ENCODE measurements around the gene LRRC71. TPM values are rescaled to one million over a fixed set of nuclear protein-coding genes. Genes with fewer than 3 reads are reported as not detected.

The LRRC71 gene
- total and polyA plus RNA-seq, 10 of the 15 experiments (the other 5 are each of a cell fraction or from before 2014, with no cell fraction given): not detected

GRCh38 chr1:156938813-156939212 is 18.4 kb downstream of the LRRC71 start:
- CTCF ChIA-PET: interaction anchor here (1.4 kb wide), 1 partner anchor 100 kb away, joined by 6 read pairs; no protein-coding TSS in a partner anchor

GRCh38 chr1:156939786-156940334 is 19.4 kb downstream of the LRRC71 start:
- FAIRE-seq (no peak), DNase-seq (ENCODE audit: low read depth, low spot score) (no peak), ATAC-seq (no peak)
- 42% methylated on average over 13 of the region's 13 CpGs for WGBS (ENCODE audit: insufficient coverage, insufficient replicate concordance, low lambda C conversion rate, missing lambda C conversion rate)
- ChIA-PET CTCF (interaction anchor here (1.1 to 1.4 kb wide), 3 partner anchors 101 to 134 kb away, joined by 3 to 6 read pairs (median 4); no protein-coding TSS in a partner anchor), RAD21 (ENCODE audit: unreplicated experiment) (interaction anchor here (1.3 kb wide), 1 partner anchor 135 kb away, joined by 3 read pairs; no protein-coding TSS in a partner anchor), POLR2A (no interaction called here), SMC1A (ENCODE audit: uncharacterized antibody, unreplicated experiment) (no interaction called here)
- Histone ChIP-seq H2AFZ (ENCODE audit: control insufficient read depth, low read depth, low read length) (no peak overlapping the region), H3K9ac (ENCODE audit: control insufficient read depth, insufficient read depth, low read length) (no peak overlapping the region), H3K27ac (ENCODE audit: control insufficient read depth, insufficient read depth) (no peak overlapping the region), H3K79me2 (ENCODE audit: control insufficient read depth, insufficient read depth, low read length) (no peaks in the 10 kb centered on the region), H3K9me3 (replicated peaks; ENCODE audit: control insufficient read depth, insufficient read depth, low read length) (no peaks in the 10 kb centered on the region), H3K4me1 (ENCODE audit: control insufficient read depth, insufficient read depth, low read length) (no peaks in the 10 kb centered on the region; the same call in 1 of the 2 replicates), H3K36me3 (ENCODE audit: control insufficient read depth in 2 of 2, insufficient read depth in 2 of 2, low read length in 1 of 2) (peaks cover 0 to 7% of the 10 kb centered on the region in 2 experiments; a peak in 2 of 4 replicates), H4K20me1 (ENCODE audit: control insufficient read depth, insufficient read depth) (no peaks in the 10 kb centered on the region), H3K27me3 (replicated peaks in 1 of 2; ENCODE audit: control insufficient read depth in 2 of 2, insufficient read depth in 2 of 2, low read length in 1 of 2) (no peaks in the 10 kb centered on the region), H3K4me2 (ENCODE audit: control insufficient read depth, insufficient read depth) (no peak overlapping the region), H3K4me3 (no peak overlapping the region)
- intact Hi-C loops (cut with micrococcal nuclease; ENCODE audit: unreplicated experiment) (no loop called here), in situ Hi-C loops (cut with MboI) (no loop called here)
- no TSS peak for BruUV-seq (replicated peaks)
- no peak for TF ChIP-seq ZNF274 (IDR thresholded peaks at IDR 0.05; ENCODE audit: insufficient read depth, insufficient read length)
- TF ChIP-seq NRF1 (conservative IDR thresholded peaks at IDR 0.05; ENCODE audit: low read depth, low read length): no peak
- no peak for TF ChIP-seq MYB (IDR thresholded peaks at IDR 0.05; ENCODE audit: borderline replicate concordance, low read depth, low read length)
- TF ChIP-seq RAD51 (IDR thresholded peaks at IDR 0.05): no peak
- no peak for TF ChIP-seq SIN3A (IDR thresholded peaks at IDR 0.05; ENCODE audit: low read depth, low read length)
- TF ChIP-seq PML (IDR thresholded peaks at IDR 0.05; ENCODE audit: low read length): no peak
- no peak for TF ChIP-seq EED (IDR thresholded peaks at IDR 0.05; ENCODE audit: low read depth)
- TF ChIP-seq CHD1 (IDR thresholded peaks at IDR 0.05; ENCODE audit: low read depth, low read length): no peak
- no peak for TF ChIP-seq NFYA (IDR thresholded peaks at IDR 0.05; ENCODE audit: borderline replicate concordance, low read depth, low read length)
- TF ChIP-seq ATF2 (IDR thresholded peaks at IDR 0.05; ENCODE audit: low read length): no peak
- TF ChIP-seq POU2F2 (IDR thresholded peaks at IDR 0.05; ENCODE audit: borderline replicate concordance, low read depth, low read length): no peak

More at GRCh38 chr1:156938813-156939212, 18.4 kb downstream of the LRRC71 start:
- in situ Hi-C loops (cut with MboI) (no loop called here), intact Hi-C loops (cut with micrococcal nuclease; ENCODE audit: unreplicated experiment) (no loop called here)
- Histone ChIP-seq H3K4me1 (ENCODE audit: control insufficient read depth, insufficient read depth, low read length) (no peaks in the 10 kb centered on the region; the same call in 1 of the 2 replicates), H3K27ac (ENCODE audit: control insufficient read depth, insufficient read depth) (no peak overlapping the region), H3K4me2 (ENCODE audit: control insufficient read depth, insufficient read depth) (no peak overlapping the region), H3K27me3 (replicated peaks in 1 of 2; ENCODE audit: control insufficient read depth in 2 of 2, insufficient read depth in 2 of 2, low read length in 1 of 2) (no peaks in the 10 kb centered on the region), H3K36me3 (ENCODE audit: control insufficient read depth in 2 of 2, insufficient read depth in 2 of 2, low read length in 1 of 2) (peaks cover 0 to 6% of the 10 kb centered on the region in 2 experiments; a peak in 2 of 4 replicates), H3K79me2 (ENCODE audit: control insufficient read depth, insufficient read depth, low read length) (no peaks in the 10 kb centered on the region), H3K4me3 (no peak overlapping the region), H4K20me1 (ENCODE audit: control insufficient read depth, insufficient read depth) (no peaks in the 10 kb centered on the region), H3K9me3 (replicated peaks; ENCODE audit: control insufficient read depth, insufficient read depth, low read length) (no peaks in the 10 kb centered on the region), H3K9ac (ENCODE audit: control insufficient read depth, insufficient read depth, low read length) (no peak overlapping the region), H2AFZ (ENCODE audit: control insufficient read depth, low read depth, low read length) (no peak overlapping the region)
- ChIA-PET POLR2A (no interaction called here), SMC1A (ENCODE audit: uncharacterized antibody, unreplicated experiment) (no interaction called here), RAD21 (ENCODE audit: unreplicated experiment) (interaction anchor here (1.3 kb wide), 1 partner anchor 136 kb away, joined by 3 read pairs; no protein-coding TSS in a partner anchor)
- TF ChIP-seq IRF3 (IDR thresholded peaks at IDR 0.05): no peak
- no peak for TF ChIP-seq MTA2 (IDR thresholded peaks at IDR 0.05; ENCODE audit: low read depth)
- TF ChIP-seq RUNX3 (IDR thresholded peaks at IDR 0.05; ENCODE audit: low read length): no peak
- no peak for TF ChIP-seq YBX1 (IDR thresholded peaks at IDR 0.05)
- no peak for TF ChIP-seq STAT1 (conservative IDR thresholded peaks at IDR 0.05)
- no peak for TF ChIP-seq CBX5 (IDR thresholded peaks at IDR 0.05; ENCODE audit: low read depth)
- TF ChIP-seq GABPA (IDR thresholded peaks at IDR 0.05; ENCODE audit: low read depth): no peak
- TF ChIP-seq SIN3A (IDR thresholded peaks at IDR 0.05; ENCODE audit: low read depth, low read length): no peak
- BruUV-seq (replicated peaks): no TSS peak
- ATAC-seq: no peak
- 18% methylated on average over 7 of the region's 7 CpGs for WGBS (ENCODE audit: insufficient coverage, insufficient replicate concordance, low lambda C conversion rate, missing lambda C conversion rate)
- DNase-seq (ENCODE audit: low read depth, low spot score): no peak
- FAIRE-seq: no peak

All from GM12878 (cell line).